HG03342 (cell line): ENCODE data around the gene FAM32A.

Experiments used
- ATAC-seq: cut with Tn5 transposase; IDR thresholded peaks from one replicate; pipeline ENCODE4 v1.9.1; 2021; ENCODE audit warnings: mild to moderate bottlenecking, moderate library complexity; ENCODE audit not compliant: unreplicated experiment

FAM32A gene

DNA sequence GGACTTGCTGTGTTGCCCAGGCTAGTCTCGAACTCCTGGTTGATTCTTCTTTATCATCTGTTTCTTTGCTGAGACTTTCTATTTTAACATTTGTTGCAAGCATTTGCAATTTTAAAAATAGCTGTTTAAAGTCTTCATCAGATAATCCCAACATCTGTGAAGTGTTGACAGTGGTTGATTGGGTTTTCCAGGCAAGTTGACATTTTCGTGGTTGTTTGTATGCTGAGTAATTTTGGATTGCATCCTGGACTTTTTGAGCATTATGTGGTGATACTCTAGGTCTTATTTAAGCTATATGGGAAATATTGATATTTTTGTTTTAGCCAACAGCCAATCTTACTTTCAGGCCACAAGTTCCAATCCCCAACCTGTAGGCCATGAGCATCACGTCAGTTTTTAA is 37.6 kb downstream of the FAM32A start:
- ATAC-seq, result no peak

DNA sequence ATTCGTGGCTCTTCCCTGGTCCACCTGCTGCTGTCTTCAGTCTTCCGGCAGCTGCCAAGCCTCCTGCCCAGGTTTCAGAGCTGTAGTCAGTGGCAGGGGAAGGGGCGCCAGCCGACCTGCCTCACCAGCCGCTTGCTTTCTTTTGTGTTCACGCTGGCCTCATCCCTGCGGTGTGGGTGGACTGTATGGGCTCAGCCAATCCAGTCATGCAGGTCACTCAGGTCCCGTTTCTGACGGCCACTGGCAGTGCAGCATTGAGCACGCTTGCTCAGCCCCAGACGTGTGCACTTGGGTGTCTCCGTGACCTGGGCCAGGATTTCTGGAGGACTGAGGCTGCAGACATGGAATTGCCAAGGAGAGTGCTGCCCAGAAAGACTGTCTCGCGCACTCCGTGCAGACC is 38.5 kb downstream of the FAM32A start:
- ATAC-seq, result no peak

DNA sequence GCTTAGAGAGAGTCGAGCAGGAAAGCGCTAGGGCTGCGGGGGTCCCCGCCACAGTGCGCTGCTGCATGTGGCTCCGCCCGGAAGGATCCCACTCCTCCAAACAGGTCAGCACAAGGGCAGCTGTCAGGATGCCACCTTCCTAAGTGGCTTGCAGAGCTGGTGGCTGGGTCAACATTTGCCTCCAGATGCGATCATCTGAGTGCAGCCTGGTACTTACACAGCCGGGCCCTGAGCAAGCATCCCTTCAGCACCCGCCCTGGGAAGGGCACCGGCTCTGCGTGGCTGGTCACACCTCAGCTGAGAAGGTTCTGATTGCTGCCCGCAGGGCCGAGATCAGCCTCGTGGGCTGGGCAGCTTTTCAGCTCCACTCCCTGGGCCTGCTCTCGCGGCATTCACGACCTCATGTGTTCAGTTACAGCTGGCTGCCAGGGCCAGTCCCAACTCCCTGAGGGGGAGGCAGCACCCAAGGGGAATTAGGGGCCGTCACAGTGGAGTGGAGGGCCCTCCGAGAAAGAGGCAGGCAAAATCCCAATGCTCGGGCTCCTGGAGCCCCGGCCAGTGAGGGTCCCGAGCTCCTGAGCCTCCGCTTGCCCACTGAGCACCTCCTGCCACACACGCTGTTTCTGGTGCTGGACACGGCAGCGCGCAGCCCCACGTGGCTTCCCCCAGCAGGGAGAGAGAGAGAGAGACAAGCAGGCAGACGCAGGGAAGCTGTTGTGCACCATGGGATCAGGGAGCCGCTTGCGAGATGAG is 39.3 kb downstream of the FAM32A start:
- no peak for ATAC-seq

DNA sequence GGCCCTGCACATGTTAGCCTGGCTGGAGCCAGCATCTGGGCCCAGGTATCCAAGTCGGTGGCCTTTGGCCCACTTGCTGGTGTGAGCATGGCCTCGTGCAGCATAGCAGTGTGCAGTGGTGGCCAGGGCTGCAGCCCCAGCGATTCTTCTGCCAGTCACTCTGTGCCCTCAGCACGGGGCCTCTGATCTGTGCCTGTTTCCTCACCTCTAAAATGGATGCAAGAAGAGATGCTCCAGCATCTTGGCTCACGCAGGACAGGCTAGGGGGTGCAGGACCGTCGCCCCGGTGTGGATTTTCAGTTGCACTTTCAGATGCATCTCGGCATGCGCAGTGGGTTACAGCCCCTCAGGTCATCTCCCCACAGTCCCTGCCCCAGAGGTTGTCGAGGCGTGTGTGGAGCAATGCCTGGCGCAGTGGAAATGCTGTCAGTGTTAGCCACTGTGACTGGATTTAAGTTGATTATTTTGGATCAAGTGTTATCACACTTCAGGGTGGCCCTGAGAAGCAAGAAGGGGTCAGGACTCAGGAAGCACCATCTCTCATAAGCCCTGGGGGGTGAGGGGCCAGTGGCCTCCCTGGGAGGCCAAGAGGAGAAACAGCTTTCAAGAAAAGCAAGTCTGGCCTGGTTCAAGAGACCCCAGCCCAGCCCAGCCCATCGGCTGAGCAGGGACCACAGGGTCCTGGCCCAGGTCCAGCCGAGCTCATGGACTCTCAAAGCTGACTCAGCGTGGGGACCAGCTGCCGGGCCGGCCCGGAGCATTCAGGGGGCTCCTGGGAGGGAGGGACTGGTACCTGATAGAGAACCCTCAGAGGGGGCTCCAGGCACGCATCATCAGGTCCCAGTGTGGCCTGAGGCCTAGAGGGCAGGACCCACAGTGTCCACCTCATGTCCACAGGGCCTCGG is 40.3 kb downstream of the FAM32A start:
- ATAC-seq, result no peak

DNA sequence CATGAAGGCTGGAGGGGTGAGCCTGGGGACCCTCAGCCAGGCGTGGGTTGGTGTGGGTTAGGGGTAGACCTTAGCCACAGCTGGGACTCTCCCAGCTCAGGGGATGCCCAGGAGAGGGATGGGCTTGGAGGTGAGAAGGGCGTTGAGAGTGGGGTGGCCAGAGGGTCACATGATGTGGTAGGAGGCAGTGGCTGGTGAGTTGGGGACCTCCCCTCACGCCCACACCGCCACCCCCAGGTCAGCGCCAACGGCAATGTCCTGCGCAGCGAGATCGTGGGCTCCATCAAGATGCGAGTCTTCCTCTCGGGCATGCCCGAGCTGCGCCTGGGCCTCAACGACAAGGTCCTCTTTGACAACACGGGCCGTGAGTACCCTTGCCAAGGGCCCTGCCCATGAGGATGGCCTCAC is 41.0 kb downstream of the FAM32A start:
- no peak for ATAC-seq

DNA sequence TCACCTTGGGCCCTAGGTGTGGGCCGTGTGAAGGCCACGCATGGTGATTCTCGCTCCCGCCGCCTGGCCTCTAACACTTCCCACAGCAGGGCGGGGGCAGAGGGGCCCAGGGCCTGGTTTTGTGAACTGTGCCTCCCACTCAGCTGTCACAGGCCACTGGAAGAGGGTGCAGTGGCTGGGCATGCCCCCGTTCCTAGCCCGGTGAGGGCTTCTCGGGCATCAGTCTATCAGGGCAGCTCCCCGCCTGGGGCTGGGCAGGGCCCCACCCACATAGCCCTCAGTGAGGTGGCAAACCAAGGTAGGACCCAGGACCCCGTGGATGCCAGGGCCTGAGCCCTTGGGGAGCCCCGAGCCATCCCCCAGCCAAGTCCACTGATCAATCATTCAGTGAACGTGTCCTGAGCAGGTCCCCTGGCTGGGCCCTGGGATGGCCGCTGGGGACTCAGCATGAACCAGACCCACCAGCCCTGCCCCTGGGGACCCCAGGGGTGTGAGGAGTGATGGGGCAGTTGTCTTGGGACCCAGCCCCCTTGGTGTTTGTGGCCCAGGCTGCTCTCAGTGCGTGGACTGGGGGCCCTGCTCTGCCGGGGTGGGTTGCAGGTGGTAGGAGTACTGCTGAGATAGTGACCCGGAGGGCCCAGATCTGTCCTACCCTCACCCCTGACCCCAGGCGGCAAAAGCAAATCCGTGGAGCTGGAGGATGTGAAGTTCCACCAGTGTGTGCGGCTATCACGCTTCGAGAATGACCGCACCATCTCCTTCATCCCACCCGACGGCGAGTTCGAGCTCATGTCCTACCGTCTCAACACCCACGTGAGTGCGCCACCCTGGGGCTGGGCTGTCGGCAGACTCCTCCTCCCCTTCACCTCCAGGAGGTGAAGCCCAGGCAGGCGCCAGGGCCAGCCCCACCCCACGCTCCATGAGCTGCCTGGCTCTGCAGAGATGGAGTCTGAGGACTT is 41.9 kb downstream of the FAM32A start:
- ATAC-seq, result no peak

DNA sequence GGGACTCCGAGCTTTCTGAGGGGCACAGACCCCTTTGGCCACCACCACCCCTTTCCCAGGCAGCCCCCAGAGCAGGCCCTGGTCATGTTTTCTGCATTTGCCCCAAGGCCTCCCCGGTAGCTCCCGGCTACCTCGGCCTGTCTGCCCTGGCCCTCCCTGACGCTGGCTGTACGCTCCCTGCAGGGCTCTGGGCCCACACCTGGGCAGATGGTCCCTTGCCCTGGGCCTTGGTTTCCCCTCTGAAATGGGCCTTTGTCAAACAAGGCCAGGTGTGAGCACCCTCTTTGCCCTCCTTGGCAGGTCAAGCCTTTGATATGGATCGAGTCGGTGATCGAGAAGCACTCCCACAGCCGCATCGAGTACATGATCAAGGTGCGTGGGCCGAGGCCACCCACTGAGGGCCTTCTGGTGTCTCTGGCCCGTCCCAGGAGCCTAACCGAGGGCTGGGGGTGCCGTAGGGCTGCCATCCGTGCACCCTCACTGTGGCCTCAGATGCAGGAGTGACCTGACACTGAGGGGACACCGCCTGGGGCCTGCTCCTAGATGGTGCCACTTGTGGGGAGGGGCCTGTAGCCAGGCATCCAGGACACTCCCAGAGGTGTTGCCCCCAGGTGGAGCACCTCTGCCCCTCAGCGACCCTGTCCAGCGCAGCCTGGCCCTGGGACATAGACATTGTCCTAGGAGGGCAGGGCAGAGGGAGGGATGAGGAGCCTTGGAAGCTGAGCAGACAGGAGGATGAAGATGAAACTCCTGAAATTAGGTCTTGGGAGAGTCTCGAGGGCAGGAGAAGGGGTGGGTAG is 42.8 kb downstream of the FAM32A start:
- no peak for ATAC-seq

DNA sequence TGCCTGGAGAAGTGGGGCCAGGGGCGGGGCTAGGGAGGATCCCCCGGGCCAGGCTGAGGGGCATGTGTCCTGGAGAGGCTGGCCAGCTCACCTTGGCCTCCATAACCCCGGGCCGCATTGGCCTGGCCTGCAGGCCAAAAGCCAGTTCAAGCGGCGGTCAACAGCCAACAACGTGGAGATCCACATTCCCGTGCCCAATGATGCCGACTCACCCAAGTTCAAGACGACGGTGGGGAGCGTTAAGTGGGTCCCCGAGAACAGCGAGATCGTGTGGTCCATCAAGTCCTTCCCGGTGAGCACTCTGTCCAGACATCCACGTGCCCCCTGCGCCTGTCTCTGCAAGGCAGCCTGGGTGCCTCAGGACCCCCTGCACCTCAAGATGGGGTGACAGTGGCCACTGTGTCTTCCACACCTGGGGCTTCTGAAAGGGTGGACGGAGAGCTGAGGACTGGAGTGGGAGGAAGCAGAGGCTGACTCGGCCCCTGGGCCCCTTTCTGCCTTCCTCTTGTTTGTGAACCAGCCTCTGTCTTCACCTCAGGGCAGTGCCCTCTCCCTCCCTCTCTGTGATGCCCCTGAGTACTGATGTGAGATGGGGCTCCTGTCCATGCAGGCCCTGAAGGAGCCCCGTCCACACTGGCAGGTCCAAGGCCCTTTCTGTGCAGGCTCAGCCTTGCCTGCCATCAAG is 43.6 kb downstream of the FAM32A start:
- no peak for ATAC-seq

DNA sequence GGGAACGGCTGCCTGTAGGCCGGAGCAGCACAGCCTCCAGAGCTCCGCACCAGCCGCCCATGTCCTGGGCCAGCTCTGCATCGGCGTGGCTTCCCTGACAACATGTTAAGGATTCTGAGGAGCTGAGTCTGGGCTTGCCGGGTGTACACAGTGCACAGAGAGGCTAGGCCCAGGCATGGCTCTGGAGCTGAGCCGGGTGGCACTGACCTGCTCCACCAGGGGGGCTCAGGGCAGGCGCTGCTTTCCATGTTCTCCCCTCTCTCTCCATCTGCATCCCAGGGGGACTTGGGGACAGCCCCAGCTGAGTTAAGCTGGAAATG is 44.1 kb downstream of the FAM32A start:
- no peak for ATAC-seq

DNA sequence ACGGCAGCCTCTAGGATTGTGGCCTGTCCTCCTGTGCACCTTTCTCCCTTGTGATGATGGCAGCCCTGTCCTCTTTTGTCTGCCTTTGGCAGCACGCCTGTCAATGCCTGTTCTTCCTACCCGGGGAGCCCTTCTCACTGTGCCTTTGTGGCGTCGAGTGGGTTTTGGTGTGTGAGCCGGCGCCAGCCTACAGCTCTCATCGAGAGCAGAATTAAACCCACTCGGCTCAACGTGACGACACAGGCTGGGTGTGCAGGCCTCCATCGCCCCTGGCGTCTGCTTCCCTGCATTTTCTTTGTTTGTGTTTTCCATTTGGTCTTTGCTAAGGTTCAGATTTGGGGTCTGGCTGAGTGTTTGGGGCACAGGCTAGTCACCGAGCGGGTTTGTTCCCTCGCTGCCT is 46.9 kb downstream of the FAM32A start:
- ATAC-seq, result no peak

DNA sequence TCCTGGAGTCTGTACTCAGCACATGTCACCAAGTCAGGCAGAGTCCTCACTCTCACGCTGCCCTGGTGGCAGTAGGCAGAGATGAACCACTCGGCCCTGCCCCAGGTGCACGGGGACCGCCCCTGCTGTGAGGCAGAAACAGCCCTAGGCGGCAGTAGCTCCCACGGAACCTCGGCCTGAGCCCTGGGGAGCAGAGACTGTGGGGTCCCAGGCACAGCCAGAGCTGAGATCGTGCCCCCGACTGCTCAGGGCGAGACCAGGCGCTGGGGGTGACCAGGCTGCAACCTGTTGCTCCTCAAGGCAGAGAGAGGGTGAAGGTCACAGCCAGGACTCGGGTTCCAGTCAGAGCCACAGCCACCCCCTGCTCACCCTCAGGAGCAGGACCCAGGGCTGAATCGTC is 47.4 kb downstream of the FAM32A start:
- ATAC-seq, result no peak

DNA sequence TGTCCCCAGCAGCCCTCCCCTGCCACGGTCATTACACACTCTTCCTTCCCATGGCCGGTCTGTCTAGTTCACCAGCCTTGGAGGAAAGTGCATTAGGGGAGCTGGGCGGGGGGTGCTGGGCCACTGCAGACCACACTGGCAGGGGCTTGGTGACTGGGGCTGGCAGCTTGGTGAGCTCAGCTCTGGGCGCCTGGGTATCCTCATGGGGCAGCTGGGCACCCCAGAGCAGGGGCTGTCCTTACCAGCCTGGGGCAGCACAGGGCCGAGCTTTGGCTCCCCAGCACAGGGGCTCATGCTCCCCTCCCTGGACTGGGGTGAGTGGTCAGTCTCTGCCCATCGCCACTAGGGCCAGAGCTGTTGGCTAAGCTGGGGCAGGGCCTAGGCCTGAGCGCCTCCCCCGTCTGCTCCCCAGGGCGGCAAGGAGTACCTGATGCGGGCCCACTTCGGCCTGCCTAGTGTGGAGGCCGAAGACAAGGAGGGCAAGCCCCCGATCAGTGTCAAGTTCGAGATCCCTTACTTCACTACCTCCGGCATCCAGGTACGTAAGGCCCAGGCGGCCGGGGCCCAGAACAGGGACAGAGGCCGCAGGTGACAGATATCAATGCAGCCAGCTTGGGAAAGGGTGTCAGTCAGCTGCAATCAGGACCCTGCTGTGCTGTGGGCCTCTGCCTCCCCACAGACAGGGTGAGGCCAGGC is 48.0 kb downstream of the FAM32A start:
- ATAC-seq, result no peak

DNA sequence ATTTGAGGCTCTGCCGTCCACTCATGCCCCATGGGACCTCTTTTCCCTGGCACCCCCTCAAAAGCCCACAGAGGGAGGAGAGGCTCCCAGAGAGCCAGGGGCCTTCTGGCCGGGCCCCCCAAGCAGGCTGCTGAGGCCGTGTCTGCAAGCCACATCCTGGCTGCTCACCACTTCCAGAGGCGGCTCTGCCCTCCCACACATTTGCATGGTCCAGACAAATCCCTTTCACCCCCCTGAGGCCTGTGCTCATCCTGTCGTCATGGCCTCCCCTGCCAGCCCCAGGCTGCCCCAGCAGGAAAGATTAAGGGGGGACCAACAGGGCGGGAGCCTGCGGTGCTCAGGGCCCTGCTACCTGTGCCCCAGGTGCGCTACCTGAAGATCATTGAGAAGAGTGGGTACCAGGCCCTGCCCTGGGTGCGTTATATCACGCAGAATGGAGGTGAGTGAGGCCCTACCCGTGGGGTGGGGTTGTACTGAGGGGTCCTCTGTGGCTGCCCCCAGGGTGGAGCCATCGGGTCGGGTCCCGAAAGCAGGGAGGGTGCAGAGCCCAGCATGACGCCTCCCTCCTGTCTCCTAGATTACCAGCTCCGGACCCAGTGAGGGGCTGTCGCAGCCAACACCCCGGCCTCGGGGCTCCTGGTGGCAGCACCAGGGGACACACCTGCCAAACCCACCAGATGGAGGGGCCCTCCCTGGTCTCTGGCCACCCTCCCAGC is 48.8 kb downstream of the FAM32A start:
- ATAC-seq, result no peak

DNA sequence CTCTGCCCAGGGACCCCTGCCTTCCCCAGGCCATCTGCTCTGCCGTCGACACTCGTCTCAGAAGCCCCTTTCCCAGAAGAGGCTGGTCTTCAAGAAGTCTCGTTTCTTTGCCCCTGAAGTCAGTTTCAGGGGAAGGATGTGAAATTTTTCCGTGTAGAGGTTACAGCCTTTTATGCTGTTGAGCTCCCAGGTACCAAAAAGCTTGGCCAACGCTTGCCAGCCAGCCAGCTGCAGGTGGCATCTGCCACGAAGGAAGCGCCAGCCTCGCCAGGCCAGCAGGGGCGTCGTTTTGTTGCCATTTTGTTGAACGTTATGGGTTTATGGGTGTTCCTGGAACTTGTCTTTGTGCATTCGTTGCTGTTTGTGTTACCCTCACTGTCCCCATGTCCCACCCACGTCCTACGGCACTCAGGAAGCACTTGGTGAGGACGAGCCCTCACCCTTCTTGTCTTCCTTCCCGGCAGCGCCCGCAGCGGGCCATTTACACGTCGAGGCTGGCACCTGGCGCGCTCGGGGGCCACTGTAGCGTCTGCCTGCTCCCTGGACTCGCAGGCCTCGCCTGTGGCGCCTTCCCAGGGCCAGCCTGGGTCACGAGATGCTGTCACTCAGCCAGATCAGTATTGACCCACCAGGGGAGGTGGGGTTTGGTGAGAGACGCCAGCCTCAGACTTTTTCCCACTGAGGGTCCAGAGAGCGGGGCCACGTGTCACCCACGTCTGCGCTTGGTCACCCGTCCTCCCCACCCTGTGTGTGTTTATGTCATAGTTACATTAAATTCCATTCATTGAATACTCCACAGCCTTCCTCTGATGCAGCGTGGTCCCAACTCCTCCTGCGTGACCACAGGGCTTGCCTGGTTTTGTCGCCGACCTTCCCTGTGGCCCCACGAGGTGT is 49.6 kb downstream of the FAM32A start:
- no peak for ATAC-seq

DNA sequence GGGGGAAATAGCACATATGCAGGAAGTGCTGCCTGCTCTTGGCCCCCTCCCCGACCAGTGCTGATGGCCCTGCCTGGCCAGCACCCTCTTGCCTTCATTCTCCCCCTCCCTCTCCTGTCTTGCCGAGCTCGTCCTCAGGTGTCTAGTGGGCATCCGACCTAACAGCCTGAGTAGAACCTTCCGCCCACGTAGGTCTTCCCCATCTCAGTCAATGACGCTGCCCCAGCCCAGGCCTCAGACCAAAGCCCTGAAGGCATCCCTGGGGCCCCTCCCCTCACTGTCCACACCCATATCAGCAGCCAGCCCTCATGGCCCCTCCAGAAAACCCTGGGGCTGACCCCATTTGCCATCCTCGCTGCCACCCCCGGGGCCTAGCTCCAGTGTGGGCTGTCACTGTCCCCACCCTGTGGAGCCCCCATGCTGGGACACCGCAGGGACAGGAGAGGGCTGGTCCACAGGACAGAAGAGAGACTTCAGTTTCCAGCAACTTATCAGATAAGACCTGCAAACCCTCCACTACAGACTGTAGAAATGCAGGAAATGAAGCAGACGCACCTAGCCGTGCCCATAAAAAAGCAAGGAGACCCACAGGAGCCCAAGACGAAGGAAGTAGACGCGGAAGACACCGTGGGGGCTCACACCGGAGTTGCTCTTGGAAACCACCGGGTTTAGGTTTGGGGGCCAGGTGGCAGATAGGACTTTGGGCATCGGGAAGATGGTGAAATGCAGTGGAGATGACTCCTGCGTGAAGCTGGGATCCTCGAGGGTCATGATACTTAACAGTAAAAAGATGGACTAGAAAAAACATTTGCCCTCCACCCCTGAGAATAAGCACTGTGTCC is 50.8 kb downstream of the FAM32A start:
- no peak for ATAC-seq
